GM23338 (cell line): ENCODE measurements around the gene JARID2. TPM values are rescaled to one million over a fixed set of nuclear protein-coding genes. Genes with fewer than 3 reads are reported as not detected.

ENCODE experiments used
- ATAC-seq: fragments of 200-7000 bp; cut with Tn5 transposase; 3 replicates; pipeline ENCODE4 v1.9.1; 2020
- DNase-seq: peaks from one replicate; pipeline ENCODE4 v3.0.0-alpha.2; 2015; ENCODE audit warnings: low spot score
- H2AFZ ChIP-seq: fragments of 200-600 bp; sonication (generic); 2 replicates; pipeline ENCODE4 v1.8.0; 2016; ENCODE audit warnings: antibody characterized with exemption, mild to moderate bottlenecking, moderate library complexity
- H3F3A ChIP-seq: fragments of 200-600 bp; sonication (generic); replicated peaks from 2 replicates; pipeline ENCODE4 v1.8.0; 2017; ENCODE audit warnings: antibody characterized with exemption, mixed run types, low read depth
- H3K27ac ChIP-seq: fragments of 200-600 bp; sonication (generic); 2 replicates; pipeline ENCODE4 v1.6.1; 2016; ENCODE audit warnings: low read depth
- H3K27me3 ChIP-seq: fragments of 200-600 bp; sonication (generic); 2 replicates; pipeline ENCODE4 v1.8.0; 2016; ENCODE audit warnings: mild to moderate bottlenecking, mixed run types, moderate library complexity; ENCODE audit not compliant: insufficient read depth
- H3K36me3 ChIP-seq: fragments of 200-600 bp; sonication (generic); 2 replicates; pipeline ENCODE4 v1.8.0; 2016; ENCODE audit warnings: mild to moderate bottlenecking; ENCODE audit not compliant: insufficient read depth
- H3K4me1 ChIP-seq: fragments of 200-600 bp; sonication (generic); 2 replicates; pipeline ENCODE4 v1.8.0; 2016; ENCODE audit warnings: mild to moderate bottlenecking, moderate library complexity; ENCODE audit not compliant: insufficient read depth
- H3K4me2 ChIP-seq: fragments of 200-600 bp; sonication (generic); 2 replicates; pipeline ENCODE4 v1.7.1; 2017; ENCODE audit warnings: mixed run types
- H3K4me3 ChIP-seq: fragments of 200-600 bp; sonication (generic); 2 replicates; pipeline ENCODE4 v1.6.1; 2016; ENCODE audit warnings: mixed run types
- H3K79me2 ChIP-seq: fragments of 200-600 bp; sonication (generic); replicated peaks from 2 replicates; pipeline ENCODE4 v1.8.0; 2017; ENCODE audit warnings: mild to moderate bottlenecking; ENCODE audit not compliant: insufficient read depth
- H3K9me2 ChIP-seq: fragments of 200-600 bp; sonication (generic); 2 replicates; pipeline ENCODE4 v1.8.0; 2017; ENCODE audit not compliant: insufficient read depth
- H4K20me1 ChIP-seq: fragments of 200-600 bp; sonication (generic); replicated peaks from 2 replicates; pipeline ENCODE4 v1.8.0; 2017; ENCODE audit warnings: mild to moderate bottlenecking; ENCODE audit not compliant: insufficient read depth
- H3K27ac Mint-ChIP-seq: 2 replicates; pipeline ENCODE4 v1.8.0; 2020; ENCODE audit warnings: inconsistent platforms, mild to moderate bottlenecking, moderate library complexity, mixed read lengths
- H3K27me3 Mint-ChIP-seq: 3 replicates; pipeline ENCODE4 v1.8.0; 2022; ENCODE audit warnings: low read depth, mild to moderate bottlenecking, moderate library complexity, mixed read lengths, inconsistent platforms; ENCODE audit not compliant: insufficient read depth, poor library complexity
- H3K36me3 Mint-ChIP-seq: 3 replicates; pipeline ENCODE4 v1.8.0; 2021; ENCODE audit warnings: low read depth, mild to moderate bottlenecking, inconsistent platforms, moderate library complexity, mixed read lengths
- H3K4me1 Mint-ChIP-seq: 3 replicates; pipeline ENCODE4 v1.8.0; 2020; ENCODE audit warnings: mild to moderate bottlenecking, inconsistent platforms, mixed read lengths
- H3K4me3 Mint-ChIP-seq: 3 replicates; pipeline ENCODE4 v1.8.0; 2021; ENCODE audit warnings: moderate library complexity, mild to moderate bottlenecking, inconsistent platforms, mixed read lengths
- H3K9me3 Mint-ChIP-seq: 3 replicates; pipeline ENCODE4 v1.8.0; 2020; ENCODE audit warnings: moderate library complexity, mild to moderate bottlenecking, inconsistent platforms, mixed read lengths
- CTCF ChIP-seq, 2 experiments: fragments of 200-600 bp in 1 of 2; sonication (generic) in 1 of 2; conservative IDR thresholded peaks; 2 replicates each; pipeline versions ENCODE4 v1.5.1 to v1.6.1; 2016 to 2017; ENCODE audit warnings: antibody characterized with exemption in 2 of 2, low read depth in 2 of 2, mild to moderate bottlenecking in 2 of 2, moderate library complexity in 1 of 2
- ETS1 ChIP-seq: IDR thresholded peaks from 2 replicates; pipeline ENCODE4 v1.6.1; 2016; ENCODE audit warnings: antibody characterized with exemption
- EZH2 ChIP-seq: fragments of 200-600 bp; sonication (generic); IDR thresholded peaks from one replicate; pipeline ENCODE4 v1.8.0; 2017; ENCODE audit warnings: antibody characterized with exemption, mild to moderate bottlenecking, low read depth; ENCODE audit not compliant: unreplicated experiment
- EZH2phosphoT487 ChIP-seq: fragments of 200-600 bp; sonication (generic); IDR thresholded peaks from one replicate; pipeline ENCODE4 v1.8.1; 2018; ENCODE audit warnings: antibody characterized with exemption; ENCODE audit not compliant: unreplicated experiment
- POLR2AphosphoS5 ChIP-seq: IDR thresholded peaks from 2 replicates; pipeline ENCODE4 v1.6.1; 2016; ENCODE audit warnings: antibody characterized with exemption, low read depth
- REST ChIP-seq: IDR thresholded peaks from one replicate; pipeline ENCODE4 v1.6.1; 2018; ENCODE audit warnings: antibody characterized with exemption; ENCODE audit not compliant: unreplicated experiment
- ZNF462 ChIP-seq: fragments of 250-450 bp; sonication (Bioruptor Pico); IDR thresholded peaks from 2 replicates; pipeline ENCODE4 v1.5.0; 2020; ENCODE audit warnings: mild to moderate bottlenecking, moderate library complexity
- polyA plus RNA-seq: library from polyadenylated mRNA; unstranded; fragments of >200 nt; fragmentation: Nextera tagmentation; extraction: Ambion mirVana; gene quantifications from 2 replicates; pipeline ENCODE4 v1.2.1, GENCODE V29; 2016
- total RNA-seq: library from RNA; depleted of rRNA; stranded (reverse); fragments of >200 nt; shearing (Covaris generic); gene quantifications from 2 replicates; pipeline ENCODE4 v1.2.3, GENCODE V29; 2014

The JARID2 gene
- total and polyA plus RNA-seq, 2 experiments from 2014 or later = 92.8 to 196 TPM

- no peak for TF ChIP-seq CTCF (conservative IDR thresholded peaks at IDR 0.05; ENCODE audit: low read depth in 2 of 2)
- no peak for TF ChIP-seq ZNF462 (CRISPR knock-in tag)
- TF ChIP-seq ETS1 = no peak
These were observed 293.1 kb downstream of the JARID2 start (continued) for GRCh38 chr6:15538766-15539495.

GRCh38 chr6:15539722-15540270 is 293.9 kb downstream of the JARID2 start:
- H3K27ac Mint-ChIP-seq = no peak overlapping the region

More at GRCh38 chr6:15539722-15540270, 293.9 kb downstream of the JARID2 start:
- no peaks in the 10 kb centered on the region; the same call in 1 of the 2 replicates for H3K9me2 ChIP-seq
- H4K20me1 ChIP-seq = no peaks in the 10 kb centered on the region
- no peak overlapping the region for H3K4me2 ChIP-seq
- Mint-ChIP-seq H3K27me3 (peaks cover 3% of the 10 kb centered on the region), H3K4me3 (no peak overlapping the region), H3K36me3 (peaks cover 22% of the 10 kb centered on the region), H3K4me1 (no peaks in the 10 kb centered on the region), H3K9me3 (peaks cover 23% of the 10 kb centered on the region)
- H3K4me1 ChIP-seq = no peaks in the 10 kb centered on the region
- H2AFZ ChIP-seq = no peak overlapping the region
- ATAC-seq (no peak), DNase-seq (no peak)
- 0 out of 2 replicates have a peak overlapping the region, but pooled peaks have one; percentile 45 for H3K27ac ChIP-seq
- no peaks in the 10 kb centered on the region for H3F3A ChIP-seq
- H3K27me3 ChIP-seq = no peaks in the 10 kb centered on the region
- H3K36me3 ChIP-seq = no peaks in the 10 kb centered on the region
- H3K79me2 ChIP-seq = no peaks in the 10 kb centered on the region
- no peak overlapping the region for H3K4me3 ChIP-seq
- TF ChIP-seq POLR2AphosphoS5 = no peak
- TF ChIP-seq EZH2 = no peak
- TF ChIP-seq REST = no peak
- TF ChIP-seq EZH2phosphoT487 = no peak
